ENCODE data around the gene TRABD2B.

TRABD2B gene

DNA sequence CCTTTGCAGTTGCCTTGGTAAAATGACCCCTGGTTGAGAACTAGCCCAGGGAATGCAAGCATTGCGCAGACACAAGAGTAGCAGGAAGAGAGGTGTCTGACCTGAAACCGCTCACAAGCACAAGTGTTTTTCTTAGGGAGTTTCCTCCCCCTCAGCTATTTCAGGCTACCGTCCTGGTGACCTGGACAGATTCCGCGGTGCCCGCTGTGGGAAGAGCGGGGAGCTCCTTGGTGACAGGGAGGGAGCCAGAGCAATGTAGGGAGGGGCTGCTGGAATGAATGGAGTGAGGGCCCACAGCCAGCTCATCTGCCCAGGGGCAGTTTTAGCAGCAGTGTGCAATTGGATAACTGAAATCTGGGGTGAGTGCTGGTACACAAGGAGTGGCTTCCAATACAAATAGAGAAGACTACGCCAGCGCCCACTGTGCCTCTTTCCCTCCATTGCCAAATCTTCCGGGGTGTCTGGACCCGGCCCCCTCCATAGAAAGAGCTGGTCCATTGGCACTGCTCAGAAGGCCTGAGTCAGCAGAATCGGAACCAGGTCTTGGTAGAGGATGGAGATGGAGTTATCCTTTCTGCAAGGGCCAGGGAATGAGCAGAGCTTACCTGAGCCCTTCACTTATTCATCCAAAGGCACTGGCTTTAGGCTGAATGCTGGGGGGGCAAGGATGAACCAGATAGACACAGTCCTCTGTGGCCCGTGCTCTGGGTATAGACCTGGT is 82.8 kb downstream of the TRABD2B start:
- DNase-seq (ENCODE audit: extremely low spot score), result no peak
- ChIA-PET POLR2A (no interaction called here), CTCF (interaction anchor here (1.0 kb wide), 1 partner anchor 15 kb away, joined by 3 read pairs; no protein-coding TSS in a partner anchor)
- TF ChIP-seq, protein P1, sequence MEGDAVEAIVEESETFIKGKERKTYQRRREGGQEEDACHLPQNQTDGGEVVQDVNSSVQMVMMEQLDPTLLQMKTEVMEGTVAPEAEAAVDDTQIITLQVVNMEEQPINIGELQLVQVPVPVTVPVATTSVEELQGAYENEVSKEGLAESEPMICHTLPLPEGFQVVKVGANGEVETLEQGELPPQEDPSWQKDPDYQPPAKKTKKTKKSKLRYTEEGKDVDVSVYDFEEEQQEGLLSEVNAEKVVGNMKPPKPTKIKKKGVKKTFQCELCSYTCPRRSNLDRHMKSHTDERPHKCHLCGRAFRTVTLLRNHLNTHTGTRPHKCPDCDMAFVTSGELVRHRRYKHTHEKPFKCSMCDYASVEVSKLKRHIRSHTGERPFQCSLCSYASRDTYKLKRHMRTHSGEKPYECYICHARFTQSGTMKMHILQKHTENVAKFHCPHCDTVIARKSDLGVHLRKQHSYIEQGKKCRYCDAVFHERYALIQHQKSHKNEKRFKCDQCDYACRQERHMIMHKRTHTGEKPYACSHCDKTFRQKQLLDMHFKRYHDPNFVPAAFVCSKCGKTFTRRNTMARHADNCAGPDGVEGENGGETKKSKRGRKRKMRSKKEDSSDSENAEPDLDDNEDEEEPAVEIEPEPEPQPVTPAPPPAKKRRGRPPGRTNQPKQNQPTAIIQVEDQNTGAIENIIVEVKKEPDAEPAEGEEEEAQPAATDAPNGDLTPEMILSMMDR (IDR thresholded peaks at IDR 0.05; ENCODE audit: control extremely low read depth, extremely low read depth, low read depth, missing control alignments), result no peak

- POLR2A ChIA-PET, result no interaction called here
- DNase-seq (ENCODE audit: extremely low spot score), result no peak
- CTCF ChIA-PET, result no interaction called here
- TF ChIP-seq, protein P1 (IDR thresholded peaks at IDR 0.05; ENCODE audit: control extremely low read depth, extremely low read depth, low read depth, missing control alignments), result no peak
Measured at GRCh38 chr1:47913225-47913823, 83.9 kb downstream of the TRABD2B start.

DNA sequence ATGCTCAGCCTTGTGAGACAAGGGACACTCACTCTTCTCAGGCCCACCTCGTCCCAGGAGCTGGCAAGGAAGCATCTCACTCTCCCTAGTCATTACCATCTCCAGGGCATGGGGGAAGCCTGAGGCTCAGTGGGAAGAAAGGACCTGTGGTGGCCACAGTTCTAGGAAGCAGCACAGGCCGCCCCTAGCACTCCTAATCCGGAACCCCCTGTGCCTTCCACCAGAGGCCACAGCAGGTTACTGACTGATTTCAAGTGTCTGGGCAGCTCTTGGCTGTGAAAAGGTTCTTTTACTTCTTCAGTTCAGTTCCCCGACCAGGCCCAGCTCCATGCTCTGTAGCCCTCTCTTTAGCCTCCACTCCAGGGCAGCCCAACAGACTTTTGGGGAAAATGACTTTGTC is 84.4 kb downstream of the TRABD2B start:
- ChIA-PET CTCF (no interaction called here), POLR2A (no interaction called here)
- no peak for DNase-seq (ENCODE audit: extremely low spot score)
- TF ChIP-seq, protein P1 (IDR thresholded peaks at IDR 0.05; ENCODE audit: control extremely low read depth, extremely low read depth, low read depth, missing control alignments), result no peak

GRCh38 chr1:47911892-47912291 is 85.3 kb downstream of the TRABD2B start:
- POLR2A ChIA-PET, result no interaction called here
- no peak for DNase-seq (ENCODE audit: extremely low spot score)
- TF ChIP-seq, protein P1 (IDR thresholded peaks at IDR 0.05; ENCODE audit: control extremely low read depth, extremely low read depth, low read depth, missing control alignments), result no peak
- CTCF ChIA-PET, result no interaction called here

DNA sequence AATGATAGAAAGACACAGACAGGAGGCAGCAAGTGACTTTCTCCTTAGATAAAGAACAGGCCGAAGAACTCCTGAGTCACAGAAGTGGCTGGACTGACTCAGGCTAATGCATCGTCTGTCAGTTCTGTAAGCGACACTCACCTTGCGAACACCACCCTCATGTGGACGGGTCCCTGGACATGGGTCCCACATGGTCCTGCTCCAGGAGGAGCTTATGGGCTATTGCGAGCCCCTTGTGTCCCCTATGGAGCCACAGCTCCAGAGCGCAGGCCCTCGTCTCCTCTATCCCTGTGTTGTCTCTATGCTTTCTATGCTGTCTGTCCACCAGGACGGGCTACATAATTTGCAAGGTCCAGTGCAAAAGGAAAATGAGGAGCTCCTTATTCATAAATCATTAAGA is 85.8 kb downstream of the TRABD2B start:
- no peak for DNase-seq (ENCODE audit: extremely low spot score)
- ChIA-PET CTCF (no interaction called here), POLR2A (no interaction called here)
- TF ChIP-seq, protein P1 (IDR thresholded peaks at IDR 0.05; ENCODE audit: control extremely low read depth, extremely low read depth, low read depth, missing control alignments), result no peak

- ChIA-PET POLR2A (no interaction called here), CTCF (no interaction called here)
- DNase-seq (ENCODE audit: extremely low spot score), result no peak
- TF ChIP-seq, protein P1 (IDR thresholded peaks at IDR 0.05; ENCODE audit: control extremely low read depth, extremely low read depth, low read depth, missing control alignments), result no peak
Measured at GRCh38 chr1:47908258-47908657, 88.9 kb downstream of the TRABD2B start.

Measured in GM10248 (cell line).